A204.1 (cell line): ENCODE data around the gene NENF.

Source experiments
- FAIRE-seq: peaks from 2 replicates; lab custom pipeline; 2012; peaks lifted over from hg19 to GRCh38; lab: Jason Lieb, UNC

NENF gene

DNA sequence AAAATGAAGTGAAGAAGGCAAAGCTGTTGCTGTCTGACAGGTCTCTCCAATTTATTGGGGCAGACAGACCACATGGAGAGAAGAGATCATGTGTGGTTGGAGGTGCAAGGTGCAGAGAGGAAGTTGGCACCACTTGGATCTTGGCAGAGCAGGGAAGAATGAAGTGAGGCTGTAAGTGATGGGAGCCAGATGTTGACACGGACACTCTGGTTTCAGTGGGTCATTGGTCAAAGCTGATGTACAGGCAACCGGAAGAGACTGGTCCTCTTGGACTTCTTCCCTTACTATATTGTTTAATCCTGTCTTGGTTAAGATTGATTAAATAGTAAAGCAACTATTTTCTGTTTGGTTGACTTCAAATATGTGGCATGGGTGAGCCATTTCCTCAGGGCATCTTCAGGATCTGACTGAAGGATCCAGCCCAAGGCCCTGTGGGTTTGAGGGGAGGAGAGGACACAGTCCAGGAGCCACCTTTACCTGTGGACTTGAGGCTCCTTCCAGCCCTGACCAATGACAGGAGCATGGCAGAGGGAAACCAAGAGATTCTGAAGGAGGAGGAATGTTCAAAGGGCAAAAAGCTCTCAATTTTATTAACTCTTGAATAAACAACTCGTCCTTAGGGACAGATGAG, 49.4 kb downstream of the NENF start:
- no peak for FAIRE-seq

GRCh38 chr1:212482637-212483441, 50.1 kb downstream of the NENF start:
- no peak for FAIRE-seq

DNA sequence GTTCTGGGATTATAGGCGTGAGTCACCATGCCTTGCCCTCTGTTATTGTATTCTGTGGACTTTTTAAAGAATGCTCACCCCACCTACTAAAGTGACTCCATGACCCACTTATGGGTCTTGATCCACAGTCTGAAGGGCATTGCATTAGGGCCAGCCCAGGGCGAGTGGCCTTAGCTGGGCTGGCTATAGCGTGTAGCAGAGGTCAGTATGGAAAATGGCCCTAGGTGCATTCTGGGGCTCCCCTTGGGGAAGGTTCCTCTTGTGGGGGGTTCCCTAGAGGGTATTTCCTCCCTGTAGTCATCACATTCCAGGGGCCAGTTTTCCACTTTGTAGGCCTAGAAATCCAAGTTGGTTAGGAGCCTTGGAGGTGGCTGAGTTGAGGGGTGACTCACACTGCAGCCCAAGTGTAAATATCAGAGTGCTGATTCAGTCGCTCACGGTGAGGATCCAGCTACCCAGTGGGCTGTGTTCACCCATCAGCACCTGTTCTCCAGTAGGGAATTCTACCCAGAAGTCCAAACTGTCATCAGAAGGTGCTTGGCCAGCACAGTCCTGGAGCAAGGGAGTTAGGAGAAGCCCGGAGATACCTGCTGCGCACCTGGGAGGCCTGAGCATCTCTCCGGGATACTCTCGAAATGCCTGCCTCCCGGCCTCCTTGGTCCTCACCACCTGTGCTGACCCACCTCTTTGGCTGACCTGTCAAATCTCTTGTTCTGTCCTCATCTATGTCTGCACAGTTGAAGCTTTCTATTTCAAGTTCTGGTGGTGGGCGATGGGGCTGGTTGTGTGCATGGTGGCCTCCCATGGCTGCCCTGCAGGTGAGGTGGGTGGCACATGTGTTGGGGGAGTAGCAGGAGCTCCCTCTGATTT, 52.2 kb downstream of the NENF start:
- FAIRE-seq: no peak

DNA sequence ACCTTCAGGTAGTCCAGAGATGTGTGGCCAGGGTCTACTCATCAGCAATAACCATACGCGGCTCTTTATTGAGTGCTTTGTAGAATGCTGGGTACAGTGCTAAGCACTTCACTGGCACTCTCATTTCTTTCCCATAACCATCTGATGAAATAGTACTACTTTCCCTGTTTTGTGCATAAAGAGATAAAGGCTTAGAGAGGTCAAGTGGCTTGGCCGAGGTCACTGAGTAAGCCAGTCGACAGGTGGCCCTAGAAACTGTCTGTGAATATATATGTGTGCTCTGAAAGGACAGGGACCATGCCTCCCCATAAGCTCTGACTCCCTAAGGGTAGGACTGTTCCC, 52.8 kb downstream of the NENF start:
- no peak for FAIRE-seq

- FAIRE-seq: no peak
Measured at GRCh38 chr1:212485913-212486618, 53.3 kb downstream of the NENF start.

GRCh38 chr1:212486619-212486975, 53.9 kb downstream of the NENF start:
- FAIRE-seq: no peak

- FAIRE-seq: no peak
Measured at GRCh38 chr1:212487286-212487685, 54.6 kb downstream of the NENF start.

DNA sequence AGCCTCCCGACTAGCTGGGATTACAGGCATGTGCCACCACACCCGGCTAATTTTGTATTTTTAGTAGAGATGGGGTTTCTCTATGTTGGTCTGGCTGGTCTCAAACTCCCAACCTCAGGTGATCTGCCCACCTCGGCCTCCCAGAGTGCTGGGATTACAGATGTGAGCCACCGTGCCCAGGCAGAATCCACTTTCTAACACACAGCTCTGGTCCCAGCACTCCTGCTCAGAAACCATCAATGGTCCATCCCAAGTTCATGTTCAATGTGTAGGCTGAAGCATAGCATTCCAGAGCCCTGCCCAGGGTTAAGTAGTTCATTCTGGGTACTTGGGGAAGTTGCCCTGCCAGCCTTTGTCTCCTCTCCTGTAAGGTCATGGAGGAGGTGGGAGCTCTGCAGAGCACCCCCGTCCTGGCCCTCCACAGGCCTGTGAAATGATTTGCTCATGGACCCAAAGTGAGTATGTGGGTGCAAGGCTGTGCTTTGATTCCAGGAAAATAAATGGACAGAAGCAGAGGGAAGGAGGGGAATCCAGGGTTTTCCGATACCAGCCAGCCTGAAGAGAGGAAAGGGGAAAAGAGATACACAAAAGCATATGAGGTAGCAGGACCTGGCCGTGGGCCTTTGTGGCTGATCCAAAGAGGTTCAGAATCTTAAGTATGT, 55.2 kb downstream of the NENF start:
- no peak for FAIRE-seq

- FAIRE-seq: no peak
Measured at GRCh38 chr1:212488436-212489283, 55.9 kb downstream of the NENF start.

- no peak for FAIRE-seq
Measured at GRCh38 chr1:212489284-212489859, 56.7 kb downstream of the NENF start.

- FAIRE-seq: no peak
Measured at GRCh38 chr1:212490276-212490675, 57.6 kb downstream of the NENF start.

GRCh38 chr1:212491454-212491853, 58.7 kb downstream of the NENF start:
- FAIRE-seq: no peak
